Activated naive CD4-positive, alpha-beta T cell treated with anti-CD3 and anti-CD28 coated beads, Interleukin-2, amount 10 ng/mL, durations not matched to agents 7 days and 5 days (primary cell): ENCODE data around the gene PURB.
"Not testable (repeated sequence)": the region's sequence is repeated elsewhere in the genome, so short reads cannot be mapped to it uniquely, and the experiment has no call there.

Source experiments
- CTCF ChIA-PET: fragments of 350-600 bp; sonication (Branson Sonifier 250); formaldehyde crosslinking; loops from one replicate; lab custom pipeline; 2021; ENCODE audit warnings: antibody characterized with exemption; lab: Charles Lee
- DNase-seq: peaks from one replicate; pipeline ENCODE4 v3.0.0-alpha.2; 2020
- H3K27ac Mint-ChIP-seq: one replicate; pipeline ENCODE4 v1.8.0; 2021; ENCODE audit warnings: mild to moderate bottlenecking, moderate library complexity, mixed read lengths
- H3K27me3 Mint-ChIP-seq: one replicate; pipeline ENCODE4 v1.8.0; 2021; ENCODE audit warnings: mild to moderate bottlenecking, mixed read lengths
- H3K36me3 Mint-ChIP-seq: one replicate; pipeline ENCODE4 v1.8.0; 2021; ENCODE audit warnings: mixed read lengths
- H3K4me1 Mint-ChIP-seq: one replicate; pipeline ENCODE4 v1.8.0; 2021; ENCODE audit warnings: mixed read lengths
- H3K4me3 Mint-ChIP-seq: one replicate; pipeline ENCODE4 v1.8.0; 2021; ENCODE audit warnings: mild to moderate bottlenecking, moderate library complexity, mixed read lengths
- H3K9me3 Mint-ChIP-seq: one replicate; pipeline ENCODE4 v1.8.0; 2021; ENCODE audit warnings: mixed read lengths

Gene PURB

GRCh38 chr7:44854644-44855364 lies 30.5 kb downstream of the PURB start:
- Mint-ChIP-seq H3K36me3 (no peaks in the 10 kb centered on the region), H3K4me3 (no peak overlapping the region), H3K27ac (no peak overlapping the region), H3K9me3 (no peaks in the 10 kb centered on the region), H3K27me3 (peaks cover 4% of the 10 kb centered on the region), H3K4me1 (peaks cover 19% of the 10 kb centered on the region)
- CTCF ChIA-PET = interaction anchor here (0.6 to 7.1 kb wide), 6 partner anchors 26 to 281 kb away, joined by 3 to 120 read pairs (median 5); no protein-coding TSS in a partner anchor
- DNase-seq = no peak

- Mint-ChIP-seq H3K4me1 (peaks cover 30% of the 10 kb centered on the region), H3K4me3 (no peak overlapping the region), H3K9me3 (no peaks in the 10 kb centered on the region), H3K36me3 (no peaks in the 10 kb centered on the region), H3K27me3 (no peaks in the 10 kb centered on the region), H3K27ac (no peak overlapping the region)
- CTCF ChIA-PET = interaction anchor here (2.4 to 7.1 kb wide), 2 partner anchors 62 to 69 kb away, joined by 6 to 120 read pairs; no protein-coding TSS in a partner anchor
- DNase-seq = no peak
These were observed 31.9 kb downstream of the PURB start for GRCh38 chr7:44853391-44853790.

GRCh38 chr7:44852590-44852989 lies 32.7 kb downstream of the PURB start:
- Mint-ChIP-seq H3K27ac (no peak overlapping the region), H3K36me3 (no peaks in the 10 kb centered on the region), H3K4me3 (no peak overlapping the region), H3K27me3 (no peaks in the 10 kb centered on the region), H3K4me1 (peaks cover 24% of the 10 kb centered on the region), H3K9me3 (no peaks in the 10 kb centered on the region)
- CTCF ChIA-PET = interaction anchor here (0.7 to 1.3 kb wide), 3 partner anchors 67 to 1199 kb away, joined by 3 to 5 read pairs (median 3); no protein-coding TSS in a partner anchor
- DNase-seq = no peak

- Mint-ChIP-seq H3K27ac (peak overlapping the region; percentile 97), H3K36me3 (peaks cover 6% of the 10 kb centered on the region), H3K4me3 (peak overlapping the region; percentile 83), H3K4me1 (peaks cover 28% of the 10 kb centered on the region), H3K27me3 (no peaks in the 10 kb centered on the region), H3K9me3 (no peaks in the 10 kb centered on the region)
- CTCF ChIA-PET = interaction anchor here (0.8 to 3.2 kb wide), 5 partner anchors 18 to 286 kb away, joined by 3 to 23 read pairs (median 4); no protein-coding TSS in a partner anchor
- DNase-seq = no peak
These were observed 35.3 kb downstream of the PURB start for GRCh38 chr7:44849885-44850544.

GRCh38 chr7:44849259-44849884 lies 36.0 kb downstream of the PURB start:
- no peak for DNase-seq
- Mint-ChIP-seq H3K4me1 (peaks cover 35% of the 10 kb centered on the region), H3K4me3 (peak overlapping the region; percentile 83), H3K36me3 (peaks cover 8% of the 10 kb centered on the region), H3K9me3 (no peaks in the 10 kb centered on the region), H3K27me3 (no peaks in the 10 kb centered on the region), H3K27ac (peak overlapping the region; percentile 97)
- CTCF ChIA-PET = interaction anchor here (0.8 to 3.4 kb wide), 8 partner anchors 8 to 287 kb away, joined by 3 to 23 read pairs (median 4); no protein-coding TSS in a partner anchor

- Mint-ChIP-seq H3K27me3 (no peaks in the 10 kb centered on the region), H3K27ac (peak within 1 kb of the TSS; percentile 97), H3K4me1 (peaks cover 39% of the 10 kb centered on the region), H3K4me3 (peak within 1 kb of the TSS; percentile 83), H3K9me3 (no peaks in the 10 kb centered on the region), H3K36me3 (peaks cover 11% of the 10 kb centered on the region)
- peak; percentile 100 for DNase-seq
- CTCF ChIA-PET = interaction anchor here (0.9 to 3.4 kb wide), 11 partner anchors 9 to 288 kb away, joined by 3 to 23 read pairs (median 4); partner anchors contain the start of gene TMED4
These were observed 37.3 kb downstream of the PURB start, which contains the start of gene H2AZ2 for GRCh38 chr7:44847920-44848634. Gene H2AZ2 (minus strand): TSS chr7:44848087. CDS start chr7:44847971, 116 bp downstream.

GRCh38 chr7:44847509-44847919 lies 37.8 kb downstream of the PURB start:
- no peaks in the 10 kb centered on the region for H3K9me3 Mint-ChIP-seq
- H3K4me3 Mint-ChIP-seq = peak overlapping the region; percentile 83
- H3K27ac Mint-ChIP-seq = peak overlapping the region; percentile 97
- no peaks in the 10 kb centered on the region for H3K27me3 Mint-ChIP-seq
- H3K4me1 Mint-ChIP-seq = peaks cover 43% of the 10 kb centered on the region
- CTCF ChIA-PET = interaction anchor here (1.0 to 3.4 kb wide), 11 partner anchors 9 to 288 kb away, joined by 3 to 23 read pairs (median 5); partner anchors contain the start of gene TMED4
- H3K36me3 Mint-ChIP-seq = peaks cover 15% of the 10 kb centered on the region
- DNase-seq = peak; percentile 89

GRCh38 chr7:44846816-44847508 lies 38.4 kb downstream of the PURB start:
- CTCF ChIA-PET = interaction anchor here (1.0 to 3.4 kb wide), 14 partner anchors 9 to 289 kb away, joined by 3 to 23 read pairs (median 4); partner anchors contain the start of gene TMED4
- Mint-ChIP-seq H3K9me3 (no peaks in the 10 kb centered on the region), H3K36me3 (peaks cover 20% of the 10 kb centered on the region), H3K4me1 (peaks cover 47% of the 10 kb centered on the region), H3K27me3 (no peaks in the 10 kb centered on the region), H3K4me3 (peak overlapping the region; percentile 83), H3K27ac (peak overlapping the region; percentile 97)
- DNase-seq = no peak

- peak overlapping the region; percentile 83 for H3K4me3 Mint-ChIP-seq
- H3K27me3 Mint-ChIP-seq, H3K9me3 Mint-ChIP-seq: not testable (repeated sequence)
- peaks cover 25% of the 10 kb centered on the region for H3K36me3 Mint-ChIP-seq
- peak overlapping the region; percentile 97 for H3K27ac Mint-ChIP-seq
- peak; percentile 51 for DNase-seq
- H3K4me1 Mint-ChIP-seq = peaks cover 52% of the 10 kb centered on the region
- CTCF ChIA-PET = interaction anchor here (0.6 to 3.4 kb wide), 12 partner anchors 9 to 290 kb away, joined by 3 to 15 read pairs (median 4); partner anchors contain the start of gene TMED4
These were observed 38.9 kb downstream of the PURB start for GRCh38 chr7:44846390-44846789.

GRCh38 chr7:44845451-44845850 lies 39.9 kb downstream of the PURB start:
- CTCF ChIA-PET = interaction anchor here (1.1 to 3.1 kb wide), 7 partner anchors 10 to 291 kb away, joined by 3 to 15 read pairs (median 5); no protein-coding TSS in a partner anchor
- no peak for DNase-seq
- peaks cover 57% of the 10 kb centered on the region for H3K4me1 Mint-ChIP-seq
- H3K27me3 Mint-ChIP-seq = no peaks in the 10 kb centered on the region
- H3K9me3 Mint-ChIP-seq = no peaks in the 10 kb centered on the region
- peak overlapping the region; percentile 97 for H3K27ac Mint-ChIP-seq
- H3K4me3 Mint-ChIP-seq = peak overlapping the region; percentile 83
- peaks cover 32% of the 10 kb centered on the region for H3K36me3 Mint-ChIP-seq

- DNase-seq, H3K27ac Mint-ChIP-seq, H3K4me3 Mint-ChIP-seq, H3K9me3 Mint-ChIP-seq, H3K27me3 Mint-ChIP-seq: not testable (repeated sequence)
- CTCF ChIA-PET = interaction anchor here (1.1 to 2.5 kb wide), 3 partner anchors 45 to 278 kb away, joined by 5 to 8 read pairs (median 5); no protein-coding TSS in a partner anchor
- Mint-ChIP-seq H3K4me1 (peaks cover 50% of the 10 kb centered on the region), H3K36me3 (peaks cover 41% of the 10 kb centered on the region)
These were observed 41.9 kb downstream of the PURB start for GRCh38 chr7:44843440-44843839.

GRCh38 chr7:44842675-44843074 lies 42.7 kb downstream of the PURB start:
- DNase-seq, H3K4me3 Mint-ChIP-seq, H3K27me3 Mint-ChIP-seq, H3K9me3 Mint-ChIP-seq: not testable (repeated sequence)
- H3K27ac Mint-ChIP-seq = peak overlapping the region; percentile 2
- H3K4me1 Mint-ChIP-seq = peaks cover 51% of the 10 kb centered on the region
- peaks cover 42% of the 10 kb centered on the region for H3K36me3 Mint-ChIP-seq
- CTCF ChIA-PET = interaction anchor here (1.1 kb wide), 1 partner anchor 186 kb away, joined by 5 read pairs; no protein-coding TSS in a partner anchor
